H1 (cell line): ENCODE results near the gene KANSL1. TPM values are rescaled to one million over a fixed set of nuclear protein-coding genes. Genes with fewer than 3 reads are reported as not detected.

Source experiments
- CTCF ChIA-PET: fragments of 300-600 bp; sonication (Branson Sonifier 250); formaldehyde crosslinking; loops from one replicate; lab custom pipeline; 2021; ENCODE audit not compliant: partially characterized antibody; lab: Charles Lee
- POLR2A ChIA-PET: fragments of 300-600 bp; sonication (Branson Sonifier 250); formaldehyde crosslinking; loops from one replicate; lab custom pipeline; 2021; ENCODE audit warnings: inconsistent platforms; ENCODE audit not compliant: partially characterized antibody; lab: Charles Lee
- DNase-seq, 2 experiments: peaks; one replicate each; pipeline versions ENCODE4 v3.0.0 to v3.0.0-alpha.2; 2010 to 2022; ENCODE audit warnings: low spot score in 2 of 2, low read depth in 1 of 2, mixed read lengths in 1 of 2
- FAIRE-seq: peaks from 2 replicates; lab custom pipeline; 2011; peaks lifted over from hg19 to GRCh38; lab: Jason Lieb, UNC
- H2AFZ ChIP-seq: 2 replicates; pipeline ENCODE4 v1.8.1; 2012; ENCODE audit warnings: low read length, inconsistent platforms
- H2AK5ac ChIP-seq: 2 replicates; pipeline ENCODE4 v1.6.1; 2013; ENCODE audit warnings: low read depth, low read length
- H2BK120ac ChIP-seq: replicated peaks from 2 replicates; pipeline ENCODE3; 2013; ENCODE audit warnings: low read depth, low read length, inconsistent platforms
- H2BK12ac ChIP-seq: 2 replicates; pipeline ENCODE4 v1.6.1; 2013; ENCODE audit warnings: low read depth, low read length
- H2BK15ac ChIP-seq: 2 replicates; pipeline ENCODE4 v1.6.1; 2013; ENCODE audit warnings: low read length
- H2BK20ac ChIP-seq: 2 replicates; pipeline ENCODE4 v1.6.1; 2013; ENCODE audit warnings: low read length
- H2BK5ac ChIP-seq: 2 replicates; pipeline ENCODE4 v1.6.1; 2013; ENCODE audit warnings: low read depth, low read length
- H3K14ac ChIP-seq: 2 replicates; pipeline ENCODE4 v1.6.1; 2013; ENCODE audit warnings: inconsistent platforms; ENCODE audit not compliant: insufficient read length
- H3K18ac ChIP-seq: 2 replicates; pipeline ENCODE4 v1.6.1; 2013; ENCODE audit warnings: low read length; ENCODE audit errors: extremely low read depth
- H3K23ac ChIP-seq: 2 replicates; pipeline ENCODE4 v1.6.1; 2013; ENCODE audit warnings: inconsistent platforms; ENCODE audit not compliant: insufficient read length
- H3K23me2 ChIP-seq: 2 replicates; pipeline ENCODE4 v1.6.1; 2013; ENCODE audit warnings: low read depth, low read length
- H3K27ac ChIP-seq: 2 replicates; pipeline ENCODE4 v1.6.1; 2011; ENCODE audit warnings: low read depth, low read length, inconsistent platforms
- H3K27me3 ChIP-seq, 4 experiments: replicated peaks in 1 of 4; 1 replicate in 1 of 4; 2 replicates in 3 of 4; pipeline versions ENCODE4 v1.6.1 to v1.8.1; 2011 to 2013; ENCODE audit warnings: low read length in 3 of 4, mild to moderate bottlenecking in 3 of 4, inconsistent platforms in 2 of 4, mixed read lengths in 2 of 4, moderate library complexity in 1 of 4; ENCODE audit not compliant: control insufficient read depth in 3 of 4, insufficient read depth in 3 of 4; ENCODE audit errors: extremely low read depth in 1 of 4
- H3K36me3 ChIP-seq, 4 experiments: 2 replicates each; pipeline versions ENCODE4 v1.6.1 to v1.8.1; 2011 to 2013; ENCODE audit warnings: mild to moderate bottlenecking in 4 of 4, low read length in 3 of 4, moderate library complexity in 2 of 4, control low read depth in 1 of 4, inconsistent platforms in 1 of 4; ENCODE audit not compliant: insufficient read depth in 4 of 4, control insufficient read depth in 2 of 4
- H3K4ac ChIP-seq: replicated peaks from 2 replicates; pipeline ENCODE3; 2013; ENCODE audit warnings: low read length, low read depth, mixed read lengths, inconsistent platforms; ENCODE audit not compliant: insufficient read length
- H3K4me1 ChIP-seq, 4 experiments: replicated peaks in 1 of 4; 1 replicate in 1 of 4; 2 replicates in 3 of 4; pipeline versions ENCODE4 v1.6.1 to v1.8.1; 2011 to 2013; ENCODE audit warnings: low read length in 3 of 4, inconsistent platforms in 2 of 4, mixed read lengths in 1 of 4; ENCODE audit not compliant: insufficient read depth in 4 of 4, control insufficient read depth in 3 of 4
- H3K4me2 ChIP-seq, 2 experiments: 2 replicates each; pipeline versions ENCODE4 v1.6.1 to v1.8.1; 2011 to 2013; ENCODE audit warnings: low read depth in 2 of 2, low read length in 2 of 2, control low read depth in 1 of 2, inconsistent platforms in 1 of 2, mild to moderate bottlenecking in 1 of 2; ENCODE audit not compliant: insufficient read depth in 1 of 2
- H3K4me3 ChIP-seq, 4 experiments: fragments of 200-600, 300-600 bp in 1 of 4; sonication (generic), shearing (Covaris generic), sonication (Bioruptor Twin) in 1 of 4; 2 replicates each; pipeline versions ENCODE4 v1.5.1 to v1.8.1; 2011 to 2016; ENCODE audit warnings: low read length in 4 of 4, low read depth in 3 of 4, control low read depth in 2 of 4, inconsistent platforms in 2 of 4, mild to moderate bottlenecking in 2 of 4, mixed read lengths in 1 of 4, moderate library complexity in 1 of 4; ENCODE audit not compliant: insufficient read depth in 2 of 4; ENCODE audit errors: extremely low read depth in 1 of 4
- H3K56ac ChIP-seq: replicated peaks from 2 replicates; pipeline ENCODE3; 2013; ENCODE audit warnings: low read depth, mild to moderate bottlenecking, mixed read lengths, low read length, inconsistent platforms; ENCODE audit not compliant: insufficient read length
- H3K79me1 ChIP-seq: 2 replicates; pipeline ENCODE4 v1.6.1; 2013; ENCODE audit warnings: low read depth, low read length, control low read depth
- H3K79me2 ChIP-seq, 2 experiments: 2 replicates each; pipeline versions ENCODE4 v1.6.1 to v1.8.1; 2012 to 2013; ENCODE audit warnings: low read length in 2 of 2, mild to moderate bottlenecking in 2 of 2, inconsistent platforms in 1 of 2; ENCODE audit not compliant: insufficient read depth in 2 of 2, control insufficient read depth in 1 of 2
- H3K9ac ChIP-seq, 4 experiments: replicated peaks in 1 of 4; 1 replicate in 1 of 4; 2 replicates in 3 of 4; pipeline versions ENCODE4 v1.6.1 to v1.8.1; 2011 to 2013; ENCODE audit warnings: low read depth in 3 of 4, low read length in 3 of 4, control low read depth in 2 of 4, mild to moderate bottlenecking in 2 of 4, moderate library complexity in 2 of 4, inconsistent platforms in 1 of 4; ENCODE audit errors: extremely low read depth in 1 of 4
- H3K9me3 ChIP-seq, 2 experiments: 2 replicates each; pipeline versions ENCODE4 v1.6.1 to v1.8.1; 2012 to 2013; ENCODE audit warnings: mild to moderate bottlenecking in 2 of 2, moderate library complexity in 2 of 2, control low read depth in 1 of 2, inconsistent platforms in 1 of 2, low read depth in 1 of 2, low read length in 1 of 2, mixed read lengths in 1 of 2; ENCODE audit not compliant: insufficient read depth in 2 of 2
- H4K20me1 ChIP-seq, 2 experiments: replicated peaks in 1 of 2; 2 replicates each; pipeline versions ENCODE3 to v1.8.1; 2011 to 2013; ENCODE audit warnings: inconsistent platforms in 2 of 2, low read length in 2 of 2, mild to moderate bottlenecking in 1 of 2; ENCODE audit not compliant: insufficient read depth in 2 of 2, control insufficient read depth in 1 of 2
- H4K5ac ChIP-seq: 2 replicates; pipeline ENCODE4 v1.6.1; 2013; ENCODE audit warnings: low read length, low read depth, mixed read lengths, inconsistent platforms; ENCODE audit not compliant: insufficient read length
- H4K8ac ChIP-seq: 2 replicates; pipeline ENCODE4 v1.8.0; 2013; ENCODE audit warnings: mild to moderate bottlenecking, moderate library complexity, low read length, inconsistent platforms; ENCODE audit not compliant: insufficient read depth; ENCODE audit errors: extremely low read depth
- H4K91ac ChIP-seq: replicated peaks from 2 replicates; pipeline ENCODE3; 2013; ENCODE audit warnings: low read length, mixed read lengths, inconsistent platforms; ENCODE audit not compliant: insufficient read length
- CTCF ChIP-seq, 3 experiments: IDR thresholded peaks; 1 replicate in 2 of 3; 2 replicates in 1 of 3; pipeline versions ENCODE4 v1.5.1 to v1.6.1; 2011; ENCODE audit warnings: low read length in 3 of 3, mild to moderate bottlenecking in 3 of 3, inconsistent platforms in 2 of 3, low read depth in 1 of 3, moderate library complexity in 1 of 3; ENCODE audit not compliant: insufficient read depth in 1 of 3; ENCODE audit errors: control extremely low read depth in 1 of 3
- GTF2F1 ChIP-seq: IDR thresholded peaks from 2 replicates; pipeline ENCODE4 v1.6.1; 2012; ENCODE audit warnings: low read depth, low read length, improper control_type of control experiment, borderline replicate concordance
- KDM4A ChIP-seq: IDR thresholded peaks from one replicate; pipeline ENCODE4 v1.7.1; 2012; ENCODE audit warnings: low read depth, mild to moderate bottlenecking, moderate library complexity, low read length, inconsistent platforms; ENCODE audit not compliant: severe bottlenecking
- POLR2AphosphoS5 ChIP-seq: IDR thresholded peaks from 2 replicates; pipeline ENCODE4 v1.6.1; 2011; ENCODE audit warnings: low read depth, low read length
- RBBP5 ChIP-seq: IDR thresholded peaks from 2 replicates; pipeline ENCODE4 v1.7.1; 2012; ENCODE audit warnings: low read depth, mild to moderate bottlenecking, inconsistent platforms, low read length, moderate library complexity, borderline replicate concordance
- SP1 ChIP-seq: IDR thresholded peaks from 2 replicates; pipeline ENCODE4 v1.6.1; 2011; ENCODE audit warnings: low read depth, low read length
- TAF1 ChIP-seq: IDR thresholded peaks from 2 replicates; pipeline ENCODE4 v1.6.1; 2011; ENCODE audit warnings: mild to moderate bottlenecking, low read depth, low read length
- TBP ChIP-seq: IDR thresholded peaks from 2 replicates; pipeline ENCODE4 v1.6.1; 2011; ENCODE audit warnings: low read depth, low read length, improper control_type of control experiment
- TEAD4 ChIP-seq: IDR thresholded peaks from 2 replicates; pipeline ENCODE4 v1.6.1; 2012; ENCODE audit warnings: low read depth, low read length, inconsistent platforms, mixed read lengths
- USF2 ChIP-seq: IDR thresholded peaks from 2 replicates; pipeline ENCODE4 v1.6.1; 2011; ENCODE audit warnings: low read length, improper control_type of control experiment
- WGBS, 2 experiments: shearing (Covaris generic) in 1 of 2; methylation state at CpG; one replicate each; pipeline versions ENCODE4 v1.1.6 to v1.1.7; 2013 to 2015; ENCODE audit warnings: low lambda C conversion rate in 2 of 2, mixed read lengths in 2 of 2, inconsistent platforms in 1 of 2, low coverage in 1 of 2, missing lambda C conversion rate in 1 of 2; ENCODE audit not compliant: insufficient replicate concordance in 2 of 2, insufficient coverage in 1 of 2, insufficient read length in 1 of 2; ENCODE audit errors: extremely low coverage in 1 of 2, missing lambda C conversion rate in 1 of 2; 5-methylcytosine and 5-hydroxymethylcytosine counted together
- polyA plus RNA-seq, 7 experiments: library from polyadenylated mRNA; depleted of rRNA in 3 of 7; stranded (reverse) in 5 of 7; unstranded in 2 of 7; fragments of >200 nt in 5 of 7; fragments of 200-250 nt in 2 of 7; gene quantifications; 1 replicate in 5 of 7; 2 replicates in 1 of 7; 4 replicates in 1 of 7; pipeline versions ENCODE4 v1.2.1 to v1.2.3, GENCODE V29; 2011 to 2013; ENCODE audit warnings: missing spikeins in 2 of 7, mixed read lengths in 2 of 7
- total RNA-seq: library from RNA; stranded (reverse); fragmentation: NEBNext Ultra II Directional; extraction: Animal tissue kit (Norgen Biotek cat#: 25700); gene quantifications from 2 replicates; pipeline ENCODE4 v1.2.1, GENCODE V29; 2021

KANSL1 gene
- total and polyA plus RNA-seq, 2 of the 8 experiments (the other 6 are each of a cell fraction or from before 2014, with no cell fraction given), result 34.0 to 128 TPM

DNA sequence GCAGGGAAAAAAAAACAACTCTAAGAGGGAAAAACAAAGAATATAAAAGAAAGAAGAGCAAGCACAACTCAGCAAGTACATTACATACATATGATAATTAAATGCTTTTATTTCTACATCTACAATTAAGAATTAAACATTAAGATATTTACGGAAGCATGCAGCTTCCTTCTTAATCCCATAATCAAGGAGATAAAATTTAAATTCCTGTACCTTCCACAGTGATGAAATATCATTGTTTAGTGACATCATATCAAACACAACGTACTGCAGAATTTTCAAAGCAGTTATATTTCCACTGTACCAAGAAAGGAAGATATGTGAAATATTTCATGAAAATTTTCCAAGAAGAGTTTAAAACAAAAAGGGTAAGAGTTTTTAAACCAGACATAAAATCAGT is 26.0 kb downstream of the KANSL1 start:
- H4K8ac ChIP-seq, result no peak overlapping the region
- H2BK15ac ChIP-seq, result no peak overlapping the region
- H2BK20ac ChIP-seq, result no peak overlapping the region
- FAIRE-seq, result no peak
- H3K4ac ChIP-seq, result no peak overlapping the region
- H2AFZ ChIP-seq, result no peak overlapping the region
- no peak overlapping the region for H2BK5ac ChIP-seq
- no peaks in the 10 kb centered on the region for H3K23me2 ChIP-seq
- no peak overlapping the region for H3K23ac ChIP-seq
- peaks cover 17% of the 10 kb centered on the region for H3K79me1 ChIP-seq
- no peak for DNase-seq
- no peak overlapping the region for H3K9ac ChIP-seq
- H3K27ac ChIP-seq, result no peak overlapping the region
- ChIA-PET POLR2A (interaction anchor here (0.7 to 18.1 kb wide), 4 partner anchors 9 to 90 kb away, joined by 3 to 208 read pairs (median 3); no protein-coding TSS in a partner anchor), CTCF (interaction anchor here (1.2 to 2.1 kb wide), 2 partner anchors 16 to 20 kb away, joined by 4 to 8 read pairs; no protein-coding TSS in a partner anchor)
- H3K9me3 ChIP-seq, result no peaks in the 10 kb centered on the region
- no peak overlapping the region for H2BK120ac ChIP-seq
- peaks cover 90 to 100% of the 10 kb centered on the region in 2 experiments for H3K79me2 ChIP-seq
- peaks cover 15 to 35% (median 22%) of the 10 kb centered on the region in 4 experiments for H3K36me3 ChIP-seq
- H2AK5ac ChIP-seq, result no peak overlapping the region
- H3K56ac ChIP-seq, result no peak overlapping the region
- peaks cover 0 to 5% (median 0%) of the 10 kb centered on the region in 4 experiments; a peak in 1 of 7 replicates for H3K4me1 ChIP-seq
- H3K18ac ChIP-seq, result no peak overlapping the region
- H4K20me1 ChIP-seq, result peaks cover 47 to 86% of the 10 kb centered on the region in 2 experiments
- H3K4me2 ChIP-seq, result no peak overlapping the region
- 86% methylated on average over 2 of the region's 2 CpGs; no CpG with 5 or more reads in 1 of the 2 experiments for WGBS, 2 experiments
- no peak overlapping the region for H4K5ac ChIP-seq
- no peak overlapping the region for H4K91ac ChIP-seq
- no peak overlapping the region for H3K4me3 ChIP-seq
- no peaks in the 10 kb centered on the region for H3K27me3 ChIP-seq
- no peak overlapping the region for H3K14ac ChIP-seq
- no peak overlapping the region for H2BK12ac ChIP-seq
- TF ChIP-seq POLR2AphosphoS5 (no peak), CTCF (IDR thresholded peaks at IDR 0.05; ENCODE audit: control extremely low read depth in 1 of 3, insufficient read depth in 1 of 3, low read depth in 1 of 3, low read length in 3 of 3) (no peak), USF2 (no peak), GTF2F1 (no peak), TBP (no peak), SP1 (no peak), TEAD4 (no peak), TAF1 (no peak), KDM4A (no peak), RBBP5 (no peak)
